Naive thymus-derived CD4-positive, alpha-beta T cell (primary cell): ENCODE measurements around the gene CAMSAP1. TPM values are rescaled to one million over a fixed set of nuclear protein-coding genes. Genes with fewer than 3 reads are reported as not detected.
"Not testable (repeated sequence)": the region's sequence is repeated elsewhere in the genome, so short reads cannot be mapped to it uniquely, and the experiment has no call there.

ENCODE experiments used
- ATAC-seq: fragments of 150-1000 bp; cut with Tn5 transposase; 2 replicates; pipeline ENCODE4 v1.10.0; 2021; ENCODE audit warnings: mild to moderate bottlenecking, moderate library complexity
- CTCF ChIA-PET: fragments of 350-600 bp; sonication (Branson Sonifier 250); formaldehyde crosslinking; loops from one replicate; lab custom pipeline; 2021; ENCODE audit warnings: antibody characterized with exemption; lab: Charles Lee
- POLR2A ChIA-PET: fragments of 350-600 bp; sonication (Branson Sonifier 250); formaldehyde crosslinking; loops from one replicate; lab custom pipeline; 2021; ENCODE audit warnings: antibody characterized with exemption, inconsistent platforms; lab: Charles Lee
- DNase-seq, 9 donors: peaks; one replicate each; pipeline versions ENCODE4 v3.0.0 to v3.0.0-alpha.2; 2020 to 2022; ENCODE audit warnings: mixed read lengths in 1 of 9
- H3K27ac ChIP-seq: one replicate; pipeline ENCODE4 v1.7.0; 2013; ENCODE audit warnings: mild to moderate bottlenecking, low read depth, low read length, moderate library complexity
- H3K27me3 ChIP-seq, 2 donors: one replicate each; pipeline ENCODE4 v1.7.0; 2013; ENCODE audit warnings: low read length in 2 of 2, mild to moderate bottlenecking in 2 of 2, moderate library complexity in 2 of 2; ENCODE audit not compliant: control insufficient read depth in 2 of 2, insufficient read depth in 2 of 2
- H3K36me3 ChIP-seq, 3 experiments: 1 replicate in 2 of 3; 2 replicates in 1 of 3; pipeline ENCODE4 v1.7.0; 2013; ENCODE audit warnings: low read length in 3 of 3, mild to moderate bottlenecking in 3 of 3, moderate library complexity in 1 of 3; ENCODE audit not compliant: insufficient read depth in 3 of 3, control insufficient read depth in 2 of 3
- H3K4me1 ChIP-seq, 2 donors: one replicate each; pipeline ENCODE4 v1.7.0; 2013; ENCODE audit warnings: low read length in 2 of 2, mild to moderate bottlenecking in 2 of 2, moderate library complexity in 1 of 2; ENCODE audit not compliant: control insufficient read depth in 2 of 2, insufficient read depth in 2 of 2
- H3K4me3 ChIP-seq: 2 replicates; pipeline ENCODE4 v1.7.0; 2013; ENCODE audit warnings: mild to moderate bottlenecking, low read length
- H3K9me3 ChIP-seq, 3 experiments: 1 replicate in 2 of 3; 2 replicates in 1 of 3; pipeline ENCODE4 v1.7.0; 2013; ENCODE audit warnings: low read length in 3 of 3; ENCODE audit not compliant: control insufficient read depth in 2 of 3
- H3K27ac Mint-ChIP-seq, 9 donors: one replicate each; pipeline ENCODE4 v1.8.0; 2020 to 2022; ENCODE audit warnings: mixed read lengths in 9 of 9, mild to moderate bottlenecking in 8 of 9, moderate library complexity in 5 of 9, inconsistent platforms in 2 of 9
- H3K27me3 Mint-ChIP-seq, 5 donors: one replicate each; pipeline ENCODE4 v1.8.0; 2021 to 2022; ENCODE audit warnings: mixed read lengths in 5 of 5, mild to moderate bottlenecking in 1 of 5
- H3K36me3 Mint-ChIP-seq, 5 donors: one replicate each; pipeline ENCODE4 v1.8.0; 2020 to 2022; ENCODE audit warnings: mixed read lengths in 5 of 5, mild to moderate bottlenecking in 3 of 5, inconsistent platforms in 1 of 5
- H3K4me1 Mint-ChIP-seq, 7 donors: one replicate each; pipeline ENCODE4 v1.8.0; 2020 to 2022; ENCODE audit warnings: mixed read lengths in 7 of 7, mild to moderate bottlenecking in 3 of 7, inconsistent platforms in 1 of 7
- H3K4me3 Mint-ChIP-seq, 10 donors: one replicate each; pipeline ENCODE4 v1.8.0; 2020 to 2022; ENCODE audit warnings: mild to moderate bottlenecking in 10 of 10, mixed read lengths in 10 of 10, moderate library complexity in 6 of 10, inconsistent platforms in 2 of 10
- H3K9me3 Mint-ChIP-seq, 11 donors: one replicate each; pipeline ENCODE4 v1.8.0; 2020 to 2022; ENCODE audit warnings: mixed read lengths in 11 of 11, mild to moderate bottlenecking in 4 of 11, inconsistent platforms in 1 of 11, moderate library complexity in 1 of 11
- intact Hi-C, 2 donors: fragments of 100-400 bp; cut with micrococcal nuclease; formaldehyde crosslinking; loops; one replicate each; pipeline ENCODE4 v1.15.1; 2023
- polyA plus RNA-seq, 2 donors: library from polyadenylated mRNA; unstranded; fragments of 300-500 nt; fragmentation: Illumina TruSeq; gene quantifications; one replicate each; pipeline ENCODE4 v1.2.3, GENCODE V29; 2021
- total RNA-seq, 6 experiments: library from RNA in 5 of 6; stranded (reverse) in 5 of 6; gene quantifications; 1 replicate in 5 of 6; 2 replicates in 1 of 6; pipeline ENCODE4 v1.2.3 and lab custom pipeline; 2021 to 2026

The CAMSAP1 gene
- total and polyA plus RNA-seq, 7 experiments from 2014 or later = 0.65 to 34.3 (median 21.5) TPM

DNA sequence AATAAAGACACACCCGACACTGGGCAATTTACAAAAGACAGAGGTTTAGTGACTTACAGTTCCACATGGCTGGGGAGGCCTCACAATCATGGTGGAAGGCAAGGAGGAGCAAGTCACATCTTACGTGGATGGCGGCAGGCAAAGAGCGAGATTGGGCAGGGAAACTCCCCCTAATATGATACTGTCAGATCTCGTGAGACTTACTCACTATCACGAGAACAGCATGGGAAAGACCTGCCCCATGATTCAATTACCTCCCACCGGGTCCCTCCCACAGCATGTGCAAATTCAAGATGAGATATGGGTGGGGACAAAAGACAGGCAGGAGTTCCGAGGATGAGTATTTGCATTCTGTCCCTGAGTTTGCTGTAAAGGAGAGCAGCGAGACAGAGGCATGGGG is 3.9 kb upstream of the CAMSAP1 start:
- Mint-ChIP-seq H3K27ac (peak overlapping the region in 1 of 9 donors; percentile 80), H3K9me3 (peaks cover 0 to 50% (median 24%) of the 10 kb centered on the region in 11 donors), H3K4me3 (peak overlapping the region in 2 of 10 donors; percentile 38 to 39), H3K4me1 (peaks cover 19 to 41% (median 35%) of the 10 kb centered on the region in 7 donors), H3K36me3 (peaks cover 19 to 68% (median 51%) of the 10 kb centered on the region in 5 donors)
- H3K27ac ChIP-seq, H3K27me3 ChIP-seq, H3K27me3 Mint-ChIP-seq, DNase-seq, POLR2A ChIA-PET, ATAC-seq, H3K4me3 ChIP-seq, CTCF ChIA-PET, intact Hi-C loops: not testable (repeated sequence)
- Histone ChIP-seq H3K4me1 (peaks cover 11 to 14% of the 10 kb centered on the region in 2 donors), H3K9me3 (peaks cover 0 to 30% (median 9%) of the 10 kb centered on the region in 3 experiments), H3K36me3 (peaks cover 0 to 45% (median 9%) of the 10 kb centered on the region in 3 experiments)

GRCh38 chr9:135910757-135911156 is 3.4 kb upstream of the CAMSAP1 start:
- peak overlapping the region in 3 of 10 donors; percentile 6 to 56 (median 47) for H3K4me3 Mint-ChIP-seq
- POLR2A ChIA-PET = interaction anchor here (0.7 kb wide), 1 partner anchor 453 kb away, joined by 3 read pairs; no protein-coding TSS in a partner anchor
- Histone ChIP-seq H3K9me3 (peaks cover 0 to 25% (median 7%) of the 10 kb centered on the region in 3 experiments), H3K27me3 (no peaks in the 10 kb centered on the region), H3K36me3 (peaks cover 0 to 41% (median 9%) of the 10 kb centered on the region in 3 experiments), H3K4me1 (peaks cover 14 to 16% of the 10 kb centered on the region in 2 donors), H3K4me3 (no peak overlapping the region), H3K27ac (no peak overlapping the region)
- intact Hi-C loops = no loop called here
- ATAC-seq (no peak), DNase-seq (no peak)
- H3K4me1 Mint-ChIP-seq = peaks cover 24 to 46% (median 40%) of the 10 kb centered on the region in 7 donors
- H3K27me3 Mint-ChIP-seq = no peaks in the 10 kb centered on the region
- CTCF ChIA-PET = no interaction called here
- H3K9me3 Mint-ChIP-seq = peaks cover 0 to 45% (median 19%) of the 10 kb centered on the region in 11 donors
- H3K36me3 Mint-ChIP-seq = peaks cover 19 to 64% (median 47%) of the 10 kb centered on the region in 5 donors
- H3K27ac Mint-ChIP-seq = peak overlapping the region in 1 of 9 donors; percentile 80

- ChIA-PET POLR2A (interaction anchor here (0.7 kb wide), 1 partner anchor 454 kb away, joined by 3 read pairs; no protein-coding TSS in a partner anchor), CTCF (no interaction called here)
- H3K36me3 ChIP-seq = peaks cover 0 to 36% (median 9%) of the 10 kb centered on the region in 3 experiments
- peak overlapping the region in 1 of 9 donors; percentile 50 for H3K27ac Mint-ChIP-seq
- ATAC-seq (no peak), DNase-seq (no peak)
- H3K4me3 Mint-ChIP-seq = peak overlapping the region in 9 of 10 donors; percentile 6 to 74 (median 47)
- H3K27me3 Mint-ChIP-seq = no peaks in the 10 kb centered on the region
- H3K4me1 Mint-ChIP-seq = peaks cover 29 to 51% (median 45%) of the 10 kb centered on the region in 7 donors
- intact Hi-C loops = no loop called here
- H3K9me3 ChIP-seq = peaks cover 0 to 21% (median 3%) of the 10 kb centered on the region in 3 experiments
- H3K36me3 Mint-ChIP-seq = peaks cover 19 to 60% (median 42%) of the 10 kb centered on the region in 5 donors
- no peak overlapping the region for H3K27ac ChIP-seq
- H3K27me3 ChIP-seq = no peaks in the 10 kb centered on the region
- H3K4me1 ChIP-seq = peaks cover 17 to 21% of the 10 kb centered on the region in 2 donors
- H3K9me3 Mint-ChIP-seq = peaks cover 0 to 39% (median 17%) of the 10 kb centered on the region in 11 donors
- no peak overlapping the region for H3K4me3 ChIP-seq
Observed at GRCh38 chr9:135910216-135910615, 2.9 kb upstream of the CAMSAP1 start.

DNA sequence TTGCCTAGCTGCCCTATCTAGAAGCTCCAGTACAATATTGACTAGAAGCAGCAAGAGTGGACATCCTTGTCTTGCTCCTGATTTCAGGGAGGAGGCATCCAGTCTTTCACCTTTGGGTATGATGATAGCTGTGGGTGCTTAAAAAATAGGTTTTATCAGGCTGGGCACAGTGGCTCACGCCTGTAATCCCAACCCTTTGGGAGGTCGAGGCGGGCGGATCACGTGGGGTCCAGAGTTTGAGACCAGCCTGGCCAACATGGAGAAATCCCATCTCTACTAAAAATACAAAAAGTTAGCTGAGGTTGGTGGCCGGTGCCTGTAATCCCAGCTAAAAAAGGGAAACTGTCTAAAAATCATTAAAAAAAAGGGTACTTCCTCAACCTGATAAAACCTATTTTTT is 2.0 kb upstream of the CAMSAP1 start:
- ChIA-PET POLR2A (interaction anchor here (0.6 kb wide), 2 partner anchors 256 to 500 kb away, joined by 3 read pairs; no protein-coding TSS in a partner anchor), CTCF (interaction anchor here (0.7 kb wide), 1 partner anchor 43 kb away, joined by 6 read pairs; no protein-coding TSS in a partner anchor)

GRCh38 chr9:135908754-135909204 is 1.4 kb upstream of the CAMSAP1 start:
- intact Hi-C loops = loop anchor here (5.0 to 10.0 kb wide), 5 partner anchors 46 to 1884 kb away; partner anchors contain the start of genes BRD3OS (in 1 of the 2), NOTCH1 (in 1 of the 2), SNAPC4 (in 1 of the 2) and WDR5 (in 1 of the 2)
- Mint-ChIP-seq H3K27me3 (no peaks in the 10 kb centered on the region), H3K36me3 (peaks cover 18 to 52% (median 31%) of the 10 kb centered on the region in 5 donors), H3K27ac (peak overlapping the region; percentile 23 to 88 (median 78)), H3K4me3 (peak overlapping the region; percentile 71 to 91 (median 84)), H3K9me3 (peaks cover 0 to 26% (median 8%) of the 10 kb centered on the region in 11 donors), H3K4me1 (peaks cover 33 to 63% (median 53%) of the 10 kb centered on the region in 7 donors)
- Histone ChIP-seq H3K4me1 (peaks cover 21% of the 10 kb centered on the region in 2 donors), H3K36me3 (peaks cover 0 to 24% (median 7%) of the 10 kb centered on the region in 3 experiments), H3K4me3 (peak overlapping the region; percentile 69), H3K27ac (peak overlapping the region; percentile 89), H3K9me3 (peaks cover 0 to 8% (median 3%) of the 10 kb centered on the region in 3 experiments), H3K27me3 (no peaks in the 10 kb centered on the region)
- ChIA-PET CTCF (interaction anchor here (0.7 kb wide), 1 partner anchor 42 kb away, joined by 6 read pairs; no protein-coding TSS in a partner anchor), POLR2A (interaction anchor here (0.6 to 1.1 kb wide), 3 partner anchors 53 to 501 kb away, joined by 3 read pairs; partner anchors contain the start of gene UBAC1)
- DNase-seq = no peak
- no peak for ATAC-seq

More for the DNA sequence above, 2.0 kb upstream of the CAMSAP1 start:
- H3K27ac ChIP-seq = no peak overlapping the region
- H3K4me3 ChIP-seq = no peak overlapping the region
- H3K9me3 Mint-ChIP-seq = peaks cover 0 to 31% (median 12%) of the 10 kb centered on the region in 11 donors
- intact Hi-C loops = loop anchor here (5.0 to 10.0 kb wide), 5 partner anchors 47 to 1885 kb away; partner anchors contain the start of genes BRD3OS (in 1 of the 2), NOTCH1 (in 1 of the 2), SNAPC4 (in 1 of the 2) and WDR5 (in 1 of the 2)
- ATAC-seq = no peak
- H3K36me3 Mint-ChIP-seq = peaks cover 19 to 55% (median 33%) of the 10 kb centered on the region in 5 donors
- no peak for DNase-seq
- peaks cover 21% of the 10 kb centered on the region in 2 donors for H3K4me1 ChIP-seq
- peaks cover 0 to 27% (median 9%) of the 10 kb centered on the region in 3 experiments for H3K36me3 ChIP-seq
- peak overlapping the region in 5 of 9 donors; percentile 23 to 88 (median 78) for H3K27ac Mint-ChIP-seq
- no peaks in the 10 kb centered on the region for H3K27me3 ChIP-seq
- H3K9me3 ChIP-seq = peaks cover 0 to 14% (median 3%) of the 10 kb centered on the region in 3 experiments
- no peaks in the 10 kb centered on the region for H3K27me3 Mint-ChIP-seq
- H3K4me1 Mint-ChIP-seq = peaks cover 33 to 60% (median 49%) of the 10 kb centered on the region in 7 donors
- H3K4me3 Mint-ChIP-seq = peak overlapping the region; percentile 71 to 91 (median 84)

DNA sequence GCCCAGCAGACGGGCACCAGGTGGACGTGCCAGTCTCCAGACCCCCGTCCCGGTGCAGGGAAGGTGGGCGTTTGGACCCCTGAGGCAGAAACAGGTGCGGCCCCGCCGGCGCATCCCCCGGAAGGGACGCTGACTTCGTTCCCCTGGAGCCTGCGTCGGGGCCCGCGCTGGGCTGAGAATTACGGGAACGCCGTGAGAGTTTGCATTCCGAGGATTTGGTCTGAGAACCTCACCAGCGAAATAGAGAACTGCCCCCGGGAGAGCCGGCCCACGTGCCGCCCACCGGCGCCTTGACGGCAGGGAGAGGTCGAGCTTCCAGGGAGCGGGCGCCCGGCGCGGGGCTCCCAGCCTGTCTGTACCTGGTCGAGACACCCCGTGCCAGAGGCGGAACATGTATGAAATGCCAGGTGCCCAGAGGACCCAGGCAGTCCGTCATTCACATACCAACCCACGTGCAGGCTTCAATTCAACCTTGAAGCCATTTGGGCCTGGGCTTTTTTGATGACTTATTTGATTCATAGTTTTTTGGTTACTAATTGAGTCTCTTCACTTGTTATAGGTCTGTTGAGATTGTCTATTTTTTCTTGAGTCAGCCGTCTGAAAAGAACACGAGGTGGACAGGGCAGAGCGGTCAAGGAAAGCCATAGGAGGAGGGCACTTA is 877 bp upstream of the CAMSAP1 start:
- DNase-seq (peak in 5 of 9 donors; percentile 8 to 37 (median 12)), ATAC-seq (no peak)
- Histone ChIP-seq H3K36me3 (peaks cover 0 to 18% (median under 1%) of the 10 kb centered on the region in 3 experiments), H3K27ac (peak overlapping the region; percentile 89), H3K9me3 (peaks cover 0 to 3% (median under 1%) of the 10 kb centered on the region in 3 experiments), H3K4me1 (peaks cover 21% of the 10 kb centered on the region in 2 donors), H3K4me3 (peak overlapping the region; percentile 69), H3K27me3 (no peaks in the 10 kb centered on the region)
- ChIA-PET POLR2A (interaction anchor here (1.0 to 1.1 kb wide), 2 partner anchors 19 to 53 kb away, joined by 3 to 4 read pairs; partner anchors contain the start of gene UBAC1), CTCF (no interaction called here)
- peaks cover 15 to 50% (median 26%) of the 10 kb centered on the region in 5 donors for H3K36me3 Mint-ChIP-seq
- no peaks in the 10 kb centered on the region for H3K27me3 Mint-ChIP-seq
- H3K9me3 Mint-ChIP-seq = peaks cover 0 to 20% (median 5%) of the 10 kb centered on the region in 11 donors
- H3K4me3 Mint-ChIP-seq = peak overlapping the region; percentile 71 to 91 (median 84)
- peaks cover 33 to 68% (median 58%) of the 10 kb centered on the region in 7 donors for H3K4me1 Mint-ChIP-seq
- intact Hi-C loops = loop anchor here (5.0 to 10.0 kb wide), 5 partner anchors 46 to 1883 kb away; partner anchors contain the start of genes BRD3OS (in 1 of the 2), NOTCH1 (in 1 of the 2), SNAPC4 (in 1 of the 2) and WDR5 (in 1 of the 2)
- H3K27ac Mint-ChIP-seq = peak overlapping the region; percentile 23 to 88 (median 78)
